Stimulated activated CD4-positive, alpha-beta T cell treated with anti-CD3 and anti-CD28 coated beads, TNF-alpha, amount 100 ng/mL, for 1 hour (primary cell): ENCODE results near the gene ADARB2.

Experiments used
- DNase-seq, 3 donors: peaks; one replicate each; pipeline ENCODE4 v3.0.0-alpha.2; 2020; ENCODE audit warnings: low read depth in 3 of 3, low spot score in 1 of 3

ADARB2 gene

DNA sequence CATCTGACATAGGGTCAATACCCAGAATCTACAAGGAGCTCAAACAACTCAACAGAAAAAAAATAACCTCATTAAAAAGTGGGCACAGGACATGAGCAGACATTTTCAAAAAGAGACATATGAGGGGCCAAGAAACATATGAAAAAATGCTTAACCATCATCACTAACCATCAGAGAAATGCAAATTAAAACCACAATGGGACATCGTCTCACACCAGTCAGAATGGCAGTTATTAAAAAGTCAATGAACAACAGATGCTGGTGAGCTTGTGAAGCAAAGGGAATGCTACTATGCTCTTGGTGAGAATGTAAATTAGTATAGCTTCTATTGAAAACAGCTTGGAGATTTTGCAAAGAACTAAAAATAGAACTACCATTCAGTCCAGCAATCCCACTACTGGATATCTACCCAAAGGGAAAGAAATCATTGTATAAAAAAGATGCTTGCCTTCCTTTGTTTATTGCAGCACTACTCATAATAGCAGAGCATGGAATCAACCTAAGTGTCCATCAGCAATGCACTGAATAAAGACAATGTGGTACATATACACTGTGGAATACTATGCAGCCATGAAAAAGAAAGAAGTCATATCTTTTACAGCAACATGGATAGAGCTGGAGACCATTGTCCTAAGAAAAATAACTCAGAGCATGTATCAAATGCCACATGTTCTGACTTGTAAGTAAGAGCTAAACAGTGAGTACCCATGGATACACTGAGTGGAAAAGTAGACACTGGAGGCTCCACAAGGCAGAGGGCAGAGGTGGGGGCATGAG is 139.8 kb downstream of the ADARB2 start:
- no peak for DNase-seq

GRCh38 chr10:1596482-1597099 is 140.7 kb downstream of the ADARB2 start:
- no peak for DNase-seq

- DNase-seq = no peak
Measured at GRCh38 chr10:1595726-1596125, 141.6 kb downstream of the ADARB2 start.

GRCh38 chr10:1595242-1595600 is 142.1 kb downstream of the ADARB2 start:
- no peak for DNase-seq

DNA sequence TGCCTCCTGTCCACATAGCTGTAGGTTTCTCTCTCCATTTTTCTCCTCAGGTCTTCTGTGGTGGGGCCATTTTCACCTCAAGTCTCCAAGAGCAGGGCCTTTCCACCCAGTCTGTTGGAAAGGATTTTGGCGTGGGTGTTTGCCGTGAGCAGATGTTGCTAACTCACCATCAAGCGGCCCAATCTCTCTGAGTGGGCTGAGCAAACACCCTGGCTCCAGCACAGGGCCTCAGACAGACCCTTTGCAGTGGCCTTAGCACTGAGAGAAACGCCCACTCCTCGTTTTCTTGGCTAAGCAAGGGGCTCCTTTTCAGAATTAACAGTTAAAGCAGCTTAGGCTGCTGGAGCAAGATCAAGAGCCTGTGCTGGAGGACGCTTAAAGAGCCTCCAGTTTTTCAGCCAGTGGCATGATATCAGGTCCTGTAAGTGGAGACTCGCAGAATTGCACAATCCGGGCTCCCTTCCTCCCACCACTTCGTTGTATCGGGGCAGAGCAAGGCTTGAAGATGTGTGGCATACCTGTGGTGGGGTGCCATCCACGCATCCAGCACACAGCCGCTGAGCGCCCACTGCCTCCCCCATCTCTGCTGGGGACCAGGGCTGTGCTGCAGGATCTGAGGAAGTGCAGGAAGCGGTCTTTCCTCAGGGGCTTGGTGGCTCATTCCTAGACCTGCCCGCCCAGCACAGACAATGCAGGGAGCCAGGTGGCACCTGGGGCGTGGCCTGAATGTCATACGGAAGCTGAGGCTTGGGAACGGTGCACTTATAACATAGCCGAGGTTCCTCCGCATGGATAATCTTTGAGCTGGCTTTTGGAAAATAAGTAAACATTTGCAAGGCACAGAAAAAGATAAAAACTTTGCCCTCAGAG is 142.7 kb downstream of the ADARB2 start:
- no peak for DNase-seq

DNA sequence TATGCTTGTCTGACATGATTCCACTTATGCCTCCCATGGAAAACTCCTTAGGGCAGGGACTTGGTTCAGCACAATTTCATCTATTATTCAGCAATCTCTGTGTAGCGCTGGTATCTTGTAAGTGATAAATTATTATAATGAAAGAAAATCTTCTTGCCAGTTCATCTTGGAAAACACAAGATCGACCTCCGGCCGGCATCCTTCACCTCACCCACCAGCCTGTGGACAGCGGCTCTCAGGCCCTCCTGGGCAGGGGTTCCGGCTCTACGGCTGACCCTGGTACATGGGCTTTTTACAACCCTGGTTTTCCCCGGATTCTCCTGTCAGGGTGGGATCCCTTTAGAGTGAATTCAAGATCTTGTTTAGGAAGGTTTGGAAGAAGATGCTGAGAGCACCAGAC is 145.6 kb downstream of the ADARB2 start:
- DNase-seq = no peak

DNA sequence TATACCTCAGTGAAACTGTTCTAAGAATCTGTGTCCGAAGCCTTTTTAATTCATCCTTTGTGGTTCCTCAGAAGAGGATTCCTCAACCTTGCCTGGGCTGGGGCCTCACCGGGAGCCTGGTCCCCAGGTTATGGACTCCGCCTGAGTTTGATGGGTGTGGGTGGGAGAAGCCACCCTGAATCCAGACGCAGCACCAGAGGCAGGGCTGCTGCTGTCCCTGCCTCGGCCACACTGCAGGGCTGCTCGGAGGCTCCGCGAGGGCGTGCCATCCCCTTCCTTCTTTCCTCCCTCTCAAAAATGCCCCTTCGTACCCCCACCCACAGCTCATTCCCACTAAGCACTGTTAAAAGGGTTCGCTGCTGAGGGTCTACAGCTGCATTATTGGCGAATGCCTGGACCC is 146.3 kb downstream of the ADARB2 start:
- DNase-seq = no peak

DNA sequence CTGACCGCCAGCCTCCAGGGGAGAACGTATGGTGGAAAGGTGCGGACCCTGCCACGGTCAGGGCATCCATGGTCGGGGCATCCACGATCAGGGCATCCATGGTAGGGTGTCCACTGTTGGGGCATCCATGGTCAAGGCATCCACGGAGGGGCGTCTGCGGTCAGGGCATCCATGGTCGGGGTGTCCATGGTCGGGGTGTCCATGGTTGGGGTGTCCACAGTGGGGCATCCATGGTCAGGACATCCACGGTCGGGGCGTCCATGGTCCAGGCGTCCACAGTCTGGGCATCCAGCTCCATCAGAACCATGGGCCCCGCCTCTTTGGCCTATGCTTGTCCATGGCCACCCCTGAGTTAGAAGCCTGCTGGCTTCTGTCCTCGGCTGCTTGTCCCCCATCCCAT is 148.1 kb downstream of the ADARB2 start:
- DNase-seq = no peak

- no peak for DNase-seq
Measured at GRCh38 chr10:1582739-1583138, 154.6 kb downstream of the ADARB2 start.

DNA sequence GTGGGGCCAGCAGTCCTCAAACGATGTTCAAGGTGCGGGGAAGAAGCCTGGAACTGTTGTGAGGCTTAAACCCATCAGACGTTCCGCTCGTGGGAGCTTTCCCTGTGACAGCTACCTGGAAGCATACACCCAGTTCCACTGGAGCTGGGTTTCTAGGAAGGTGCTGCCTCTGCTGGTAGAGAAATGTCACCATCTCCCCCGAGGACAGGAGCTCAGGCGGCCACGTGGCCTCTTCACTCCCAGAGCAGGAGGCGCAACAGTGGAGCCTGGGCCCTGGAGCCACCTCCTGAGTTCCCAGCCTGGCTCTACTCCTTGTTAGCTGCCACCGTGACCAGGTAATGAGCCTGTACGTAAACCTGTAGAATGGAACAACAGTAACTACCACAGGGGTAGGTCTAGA is 156.1 kb downstream of the ADARB2 start:
- no peak for DNase-seq

DNA sequence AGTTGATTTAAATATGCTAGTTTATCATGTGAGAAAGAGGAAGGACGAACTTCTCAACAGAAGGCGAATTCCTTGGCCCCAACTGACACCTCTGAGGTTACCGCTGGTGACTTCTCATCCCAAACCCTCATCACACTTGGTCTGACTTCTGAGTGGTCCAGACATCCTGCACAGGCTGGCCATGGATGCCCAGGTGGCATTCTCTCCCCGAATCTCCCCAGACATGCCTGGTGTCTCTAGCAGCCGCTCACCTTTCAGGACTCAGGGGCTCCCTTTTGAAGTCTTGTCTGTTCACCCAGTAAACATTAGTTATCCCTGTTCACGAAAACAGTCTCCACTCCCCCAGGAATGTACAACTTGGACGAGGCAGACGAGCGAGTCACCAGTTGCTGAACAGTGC is 157.7 kb downstream of the ADARB2 start:
- no peak for DNase-seq

GRCh38 chr10:1579141-1579491 is 158.2 kb downstream of the ADARB2 start:
- DNase-seq = no peak

- DNase-seq = no peak
Measured at GRCh38 chr10:1578392-1579140, 158.8 kb downstream of the ADARB2 start.

GRCh38 chr10:1577945-1578344 is 159.4 kb downstream of the ADARB2 start:
- DNase-seq = no peak

DNA sequence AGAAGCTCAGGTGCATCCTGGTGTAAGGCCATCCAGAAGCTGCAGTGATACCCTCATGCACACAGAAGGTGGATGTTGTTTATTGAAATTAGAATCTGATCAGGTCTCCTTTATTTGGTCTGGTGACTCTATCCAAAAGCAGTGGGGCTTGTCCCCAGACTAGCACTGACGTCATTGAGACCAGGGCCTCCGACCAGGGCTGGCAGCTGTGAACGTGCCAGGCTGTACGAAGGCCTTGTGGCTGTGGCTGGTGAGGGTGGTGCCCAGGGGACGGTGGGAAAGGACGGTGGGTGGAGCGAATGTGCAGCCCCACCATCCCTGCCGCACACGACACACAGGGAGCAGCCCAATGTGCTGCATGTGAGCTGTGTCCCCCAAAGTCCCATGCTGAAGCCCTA is 160.0 kb downstream of the ADARB2 start:
- no peak for DNase-seq

DNA sequence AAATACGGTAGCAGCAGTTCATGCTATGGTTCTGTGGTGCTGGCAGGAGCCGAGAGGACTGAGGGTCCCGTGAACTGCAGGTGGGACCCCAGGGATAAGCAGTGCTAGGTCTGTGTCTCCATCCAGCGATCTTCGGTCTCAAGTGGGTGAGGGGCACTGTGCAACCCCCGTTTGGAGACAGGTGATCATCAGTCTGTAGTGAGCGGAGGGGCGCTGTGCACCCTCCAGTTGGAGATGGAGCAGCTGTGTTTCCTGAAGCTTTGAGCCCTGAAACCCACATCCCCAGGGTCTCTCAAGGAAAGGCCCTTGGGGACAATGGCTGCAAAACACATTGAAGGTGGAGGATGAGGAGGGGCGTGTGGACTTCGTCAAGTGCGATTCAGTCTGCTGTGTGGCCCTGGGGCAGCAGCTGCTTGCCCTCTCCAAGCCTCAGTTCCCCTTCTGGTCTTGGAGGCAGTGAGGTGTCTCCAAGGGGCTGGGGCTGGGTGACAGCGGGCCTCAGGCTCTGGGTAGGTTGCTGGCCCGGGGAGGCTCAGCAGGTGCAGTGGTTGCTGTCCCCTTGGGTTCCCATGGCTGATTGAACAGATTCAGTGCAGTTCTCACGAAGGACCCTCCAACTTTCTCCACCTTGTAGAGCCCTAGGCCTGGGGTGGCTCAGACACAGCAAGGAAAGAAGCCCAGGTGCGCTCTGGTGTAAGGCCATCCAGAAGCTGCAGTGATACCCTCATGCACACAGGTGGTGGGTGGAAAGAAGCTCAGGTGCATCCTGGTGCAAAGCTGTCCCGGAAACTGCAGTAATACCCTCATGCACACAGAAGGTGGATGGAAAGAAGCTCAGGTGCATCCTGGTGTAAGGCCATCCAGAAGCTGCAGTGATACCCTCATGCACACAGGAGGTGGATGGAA is 160.6 kb downstream of the ADARB2 start:
- no peak for DNase-seq

DNA sequence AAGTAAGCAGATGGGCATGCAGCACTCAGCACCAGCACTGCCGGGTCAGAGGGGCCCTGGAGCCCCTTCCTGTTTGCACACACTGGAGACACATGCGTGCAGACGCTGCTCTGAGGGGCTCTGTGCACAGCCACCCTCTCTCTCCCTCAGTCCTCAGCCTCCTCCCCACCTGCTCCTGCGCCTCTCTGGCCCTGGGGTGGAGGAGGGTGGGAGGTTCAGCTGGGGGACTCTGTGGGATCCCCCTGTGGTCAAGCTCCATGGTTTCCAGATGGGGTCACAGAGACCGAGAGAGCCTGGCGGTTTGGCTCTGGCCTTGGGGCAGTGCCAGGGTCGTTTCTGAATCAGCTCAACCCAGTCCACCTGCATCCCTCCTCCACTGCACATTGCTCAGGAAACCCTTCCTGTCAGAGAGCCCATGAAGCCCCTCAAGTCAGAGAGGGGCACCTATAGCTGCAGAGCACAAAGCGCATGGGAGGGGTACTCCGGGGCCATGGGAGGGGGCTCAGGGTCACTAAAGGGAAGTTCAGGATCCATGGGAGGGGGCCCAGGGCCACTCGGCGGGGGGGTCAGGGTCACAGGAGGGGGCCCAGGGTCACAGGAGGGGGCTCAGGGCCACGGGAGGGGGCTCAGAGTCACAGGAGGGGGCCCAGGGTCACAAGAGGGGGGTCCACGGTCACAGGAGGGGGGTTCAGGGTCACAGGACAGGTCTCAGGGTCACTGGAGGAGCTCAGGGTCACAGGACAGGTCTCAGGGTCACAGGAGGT is 161.7 kb downstream of the ADARB2 start:
- DNase-seq = no peak

- DNase-seq = no peak
Measured at GRCh38 chr10:1574719-1575118, 162.6 kb downstream of the ADARB2 start.

DNA sequence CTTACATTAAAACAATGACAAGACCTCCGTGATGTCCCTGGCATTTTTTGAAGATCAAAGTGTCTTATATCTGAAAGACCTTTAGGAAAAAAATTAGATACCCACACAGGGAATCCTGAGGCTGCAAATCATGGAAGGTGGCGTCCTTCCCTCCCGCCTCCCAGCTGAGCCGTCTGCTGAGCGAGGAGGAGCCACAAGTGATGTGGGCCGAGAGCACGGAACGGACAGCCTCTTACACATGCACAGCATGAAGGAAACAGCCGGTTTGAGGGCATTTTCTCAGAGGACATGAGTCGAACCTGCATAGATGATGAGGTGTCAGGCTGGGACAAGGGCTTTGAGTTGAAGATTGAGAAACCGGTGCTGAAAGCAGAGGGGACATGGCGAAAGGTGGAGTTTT is 163.3 kb downstream of the ADARB2 start:
- DNase-seq = no peak
